WTC11 (cell line): ENCODE results near the gene ZNF629.

Source experiments
- NR1H2 ChIP-seq: sonication (generic); formaldehyde crosslinking; IDR thresholded peaks from 2 replicates; pipeline ENCODE4 v1.9.0; 2021; ENCODE audit warnings: mild to moderate bottlenecking, moderate library complexity, missing genetic modification reagents
- TF ChIP-seq, protein P1 (sequence below): sonication (generic); formaldehyde crosslinking; IDR thresholded peaks from 2 replicates; pipeline ENCODE4 v1.8.0; 2022; ENCODE audit warnings: mild to moderate bottlenecking, missing genetic modification reagents
- TF ChIP-seq, protein P2 (sequence below): sonication (generic); formaldehyde crosslinking; IDR thresholded peaks from 2 replicates; pipeline ENCODE4 v1.8.1; 2022; ENCODE audit warnings: low read depth, missing genetic modification reagents, borderline replicate concordance

DNA sequence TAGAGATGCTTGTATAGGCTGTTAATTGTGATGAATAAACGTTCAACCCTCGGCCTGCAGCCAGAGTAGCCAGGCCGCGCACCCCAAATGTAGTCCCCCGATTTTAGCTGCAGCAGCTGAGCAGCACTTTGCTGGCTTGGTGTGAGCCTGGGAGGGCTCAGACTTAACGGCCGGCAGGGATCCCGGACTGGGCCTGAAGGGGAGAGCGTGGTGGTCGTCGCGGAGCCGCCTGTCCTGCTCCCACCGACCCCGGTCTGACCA, 11.9 kb downstream of the ZNF629 start:
- TF ChIP-seq, protein P1, sequence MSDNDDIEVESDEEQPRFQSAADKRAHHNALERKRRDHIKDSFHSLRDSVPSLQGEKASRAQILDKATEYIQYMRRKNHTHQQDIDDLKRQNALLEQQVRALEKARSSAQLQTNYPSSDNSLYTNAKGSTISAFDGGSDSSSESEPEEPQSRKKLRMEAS (CRISPR knock-in tag) = no peak
- TF ChIP-seq, protein P2, sequence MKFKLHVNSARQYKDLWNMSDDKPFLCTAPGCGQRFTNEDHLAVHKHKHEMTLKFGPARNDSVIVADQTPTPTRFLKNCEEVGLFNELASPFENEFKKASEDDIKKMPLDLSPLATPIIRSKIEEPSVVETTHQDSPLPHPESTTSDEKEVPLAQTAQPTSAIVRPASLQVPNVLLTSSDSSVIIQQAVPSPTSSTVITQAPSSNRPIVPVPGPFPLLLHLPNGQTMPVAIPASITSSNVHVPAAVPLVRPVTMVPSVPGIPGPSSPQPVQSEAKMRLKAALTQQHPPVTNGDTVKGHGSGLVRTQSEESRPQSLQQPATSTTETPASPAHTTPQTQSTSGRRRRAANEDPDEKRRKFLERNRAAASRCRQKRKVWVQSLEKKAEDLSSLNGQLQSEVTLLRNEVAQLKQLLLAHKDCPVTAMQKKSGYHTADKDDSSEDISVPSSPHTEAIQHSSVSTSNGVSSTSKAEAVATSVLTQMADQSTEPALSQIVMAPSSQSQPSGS (CRISPR knock-in tag) = no peak
- TF ChIP-seq NR1H2 = no peak
